ENCODE results near the gene KCNQ1.

The KCNQ1 gene

DNA sequence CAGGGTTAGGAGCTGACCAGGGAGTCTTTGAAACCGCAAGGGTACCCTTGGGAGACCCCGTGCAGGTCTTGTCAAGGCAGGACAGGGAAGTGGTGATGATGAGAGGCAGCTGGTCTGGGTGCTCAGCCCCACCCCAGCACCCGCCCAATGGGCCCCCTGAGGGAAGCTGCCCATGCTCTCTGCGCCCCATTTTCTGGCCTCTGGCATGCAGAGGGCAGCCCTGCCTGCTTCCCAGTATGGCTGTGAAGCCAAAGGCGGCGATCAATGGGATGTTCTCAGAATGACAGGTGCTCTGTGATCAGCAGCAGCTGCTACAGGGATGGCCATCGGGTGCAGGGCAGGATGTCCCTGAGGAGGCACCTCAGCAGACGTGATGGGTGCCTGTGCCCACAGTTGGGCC, 386.1 kb downstream of the KCNQ1 start:
- H3K27me3 ChIP-seq (replicated peaks; ENCODE audit: control insufficient read depth, insufficient read depth, low read length, poor library complexity, severe bottlenecking): no peaks in the 10 kb centered on the region
- no peaks in the 10 kb centered on the region for H3K9me3 ChIP-seq (ENCODE audit: control insufficient read depth, low read length)
- H3K36me3 ChIP-seq (ENCODE audit: control insufficient read depth, insufficient read depth, low read length): no peaks in the 10 kb centered on the region
- H3K4me1 ChIP-seq (ENCODE audit: control insufficient read depth, insufficient read depth, low read length, poor library complexity, severe bottlenecking): no peaks in the 10 kb centered on the region
- no peak for DNase-seq
- H3K4me3 ChIP-seq (ENCODE audit: insufficient read depth, low read depth, low read length, poor library complexity, severe bottlenecking): no peak overlapping the region
- no peak overlapping the region for H3K27ac ChIP-seq (ENCODE audit: insufficient read depth, low read length, poor library complexity, severe bottlenecking)

DNA sequence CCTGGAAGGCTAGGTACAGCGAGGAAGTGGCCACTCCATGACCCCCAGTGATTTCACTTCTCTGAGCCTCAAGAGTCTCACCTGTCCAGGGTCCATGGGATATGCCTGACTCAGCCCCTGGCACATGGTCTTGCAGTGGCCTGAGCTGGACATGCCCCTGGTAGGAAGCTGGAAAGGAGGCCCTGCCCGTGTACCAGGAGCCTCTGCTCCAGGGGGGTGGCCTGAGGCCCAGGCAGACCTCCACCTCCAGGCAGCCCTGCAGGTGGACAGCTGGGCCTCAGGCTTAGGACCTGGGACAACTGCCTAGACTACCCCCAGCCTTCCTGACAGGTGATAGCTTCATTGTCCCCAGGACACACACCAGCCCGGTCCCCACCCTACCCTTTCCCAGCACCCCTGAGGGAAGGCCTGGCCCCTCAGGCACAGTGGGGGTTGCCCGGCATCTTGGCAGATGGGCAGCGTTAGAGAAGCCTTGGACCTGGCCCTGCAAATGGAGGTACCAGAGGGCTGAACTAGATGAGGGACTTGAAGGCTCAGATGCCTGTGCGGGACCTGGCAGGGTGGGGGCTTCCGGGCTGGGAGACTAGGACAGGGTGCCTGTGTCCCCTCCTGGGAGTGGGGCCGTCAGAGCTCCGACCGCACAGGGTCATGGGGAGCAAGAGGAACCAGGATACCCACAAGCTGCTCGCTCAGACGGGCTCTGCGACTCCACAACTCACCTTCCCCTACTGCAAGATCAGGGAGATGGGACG, 387.1 kb downstream of the KCNQ1 start:
- H3K36me3 ChIP-seq (ENCODE audit: control insufficient read depth, insufficient read depth, low read length): no peaks in the 10 kb centered on the region
- no peaks in the 10 kb centered on the region for H3K4me1 ChIP-seq (ENCODE audit: control insufficient read depth, insufficient read depth, low read length, poor library complexity, severe bottlenecking)
- H3K27ac ChIP-seq (ENCODE audit: insufficient read depth, low read length, poor library complexity, severe bottlenecking): no peak overlapping the region
- no peak overlapping the region for H3K4me3 ChIP-seq (ENCODE audit: insufficient read depth, low read depth, low read length, poor library complexity, severe bottlenecking)
- H3K9me3 ChIP-seq (ENCODE audit: control insufficient read depth, low read length): no peaks in the 10 kb centered on the region
- no peak for DNase-seq
- no peaks in the 10 kb centered on the region for H3K27me3 ChIP-seq (replicated peaks; ENCODE audit: control insufficient read depth, insufficient read depth, low read length, poor library complexity, severe bottlenecking)

DNA sequence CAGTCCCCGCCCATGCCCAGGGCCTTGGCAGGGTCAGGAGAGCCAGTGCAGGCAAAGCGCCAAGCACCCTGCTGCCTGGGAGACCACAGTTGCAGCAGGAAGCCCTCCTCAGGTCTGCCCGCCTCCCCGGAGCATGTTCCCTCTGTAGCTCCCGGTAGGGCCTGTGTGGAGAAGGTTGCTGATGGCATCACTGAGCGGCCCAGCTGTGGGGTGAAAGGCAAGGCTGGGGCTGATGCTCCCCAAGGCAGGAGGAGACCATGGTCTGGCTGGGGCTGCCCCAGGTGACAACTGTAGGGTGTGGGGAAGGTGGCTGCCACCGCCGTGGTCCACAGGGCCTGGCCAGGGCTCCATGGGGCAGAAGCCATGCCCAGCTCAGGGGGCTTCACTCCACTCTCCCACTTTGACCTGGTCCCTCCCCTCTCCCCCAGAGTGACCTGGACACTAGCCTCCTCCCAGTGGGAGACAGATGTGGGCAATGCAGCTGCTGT, 387.8 kb downstream of the KCNQ1 start:
- Histone ChIP-seq H3K36me3 (ENCODE audit: control insufficient read depth, insufficient read depth, low read length) (no peaks in the 10 kb centered on the region), H3K4me3 (ENCODE audit: insufficient read depth, low read depth, low read length, poor library complexity, severe bottlenecking) (no peak overlapping the region), H3K9me3 (ENCODE audit: control insufficient read depth, low read length) (no peaks in the 10 kb centered on the region), H3K27me3 (replicated peaks; ENCODE audit: control insufficient read depth, insufficient read depth, low read length, poor library complexity, severe bottlenecking) (no peaks in the 10 kb centered on the region), H3K27ac (ENCODE audit: insufficient read depth, low read length, poor library complexity, severe bottlenecking) (no peak overlapping the region), H3K4me1 (ENCODE audit: control insufficient read depth, insufficient read depth, low read length, poor library complexity, severe bottlenecking) (no peaks in the 10 kb centered on the region)
- DNase-seq: no peak

DNA sequence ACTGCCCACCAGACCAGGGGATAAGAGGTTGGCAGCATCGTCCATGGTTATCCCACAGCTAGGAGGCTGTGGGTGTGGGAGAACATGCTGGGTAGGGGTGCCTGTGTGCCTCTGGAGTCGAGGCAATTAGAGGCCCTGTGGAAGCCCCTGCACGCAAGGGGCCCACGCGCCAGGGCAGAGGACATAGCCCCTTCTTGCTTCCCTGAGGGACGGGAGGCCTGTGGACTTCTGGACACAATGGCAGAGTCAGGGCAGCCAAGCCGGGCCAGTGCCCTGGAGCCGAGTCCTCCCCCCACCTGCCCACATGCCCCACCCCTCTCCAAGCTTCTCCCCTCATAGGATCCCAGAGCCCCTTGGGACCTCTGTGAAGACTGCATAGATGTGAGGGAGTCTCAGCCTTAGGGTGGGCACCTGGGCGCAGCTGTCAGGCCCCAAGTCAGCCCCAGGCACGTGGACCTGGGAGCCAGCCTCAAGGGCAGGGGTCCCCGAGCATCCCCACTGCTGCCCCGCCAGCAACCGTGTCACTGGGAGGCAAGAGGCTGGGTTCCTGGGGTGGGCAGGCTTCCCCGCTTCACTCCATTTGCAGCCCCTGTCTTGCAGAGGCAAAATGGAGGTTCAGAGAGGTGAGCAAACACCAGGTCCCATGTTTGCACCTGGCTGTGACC, 388.4 kb downstream of the KCNQ1 start:
- no peak overlapping the region for H3K27ac ChIP-seq (ENCODE audit: insufficient read depth, low read length, poor library complexity, severe bottlenecking)
- no peaks in the 10 kb centered on the region for H3K4me1 ChIP-seq (ENCODE audit: control insufficient read depth, insufficient read depth, low read length, poor library complexity, severe bottlenecking)
- no peak overlapping the region for H3K4me3 ChIP-seq (ENCODE audit: insufficient read depth, low read depth, low read length, poor library complexity, severe bottlenecking)
- H3K27me3 ChIP-seq (replicated peaks; ENCODE audit: control insufficient read depth, insufficient read depth, low read length, poor library complexity, severe bottlenecking): no peaks in the 10 kb centered on the region
- DNase-seq: no peak
- no peaks in the 10 kb centered on the region for H3K36me3 ChIP-seq (ENCODE audit: control insufficient read depth, insufficient read depth, low read length)
- H3K9me3 ChIP-seq (ENCODE audit: control insufficient read depth, low read length): no peaks in the 10 kb centered on the region

DNA sequence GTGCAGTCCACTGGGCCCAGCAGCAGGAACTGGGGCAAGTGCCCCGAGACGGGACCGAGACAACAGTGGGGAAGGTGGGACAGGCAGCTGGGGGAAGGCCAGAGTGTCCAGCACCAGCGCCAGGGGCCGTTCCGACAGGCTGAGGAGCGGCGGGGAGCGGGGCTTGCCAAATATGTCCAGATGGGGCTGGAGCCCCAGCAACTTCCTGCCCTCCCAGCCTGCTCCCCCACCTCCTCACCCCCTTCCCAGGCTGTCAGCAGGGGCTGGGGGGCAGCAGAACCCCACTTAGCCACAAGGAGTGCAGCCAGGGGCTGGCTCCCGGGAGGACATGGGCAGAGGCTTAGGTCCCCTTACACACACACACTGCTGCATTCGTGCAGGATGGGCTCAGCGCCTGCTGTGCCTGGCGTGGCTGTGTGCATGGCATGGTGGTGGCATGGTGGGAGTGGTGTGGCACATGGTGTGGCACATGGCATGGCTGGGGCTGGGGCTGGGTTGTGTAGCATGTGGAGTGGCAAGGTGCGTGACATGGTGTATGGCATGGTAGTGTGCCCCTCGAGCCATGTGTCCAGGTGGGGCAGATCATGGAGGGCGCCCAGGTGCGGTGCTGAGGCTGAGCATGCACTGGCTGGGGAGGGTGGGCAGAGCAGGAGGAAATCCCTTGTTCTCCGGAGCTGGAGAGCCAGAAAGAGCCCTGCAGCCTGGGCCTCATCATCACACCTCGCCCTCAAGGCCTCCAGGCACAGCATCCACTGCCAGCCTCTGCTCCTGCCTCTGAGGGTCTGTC, 389.1 kb downstream of the KCNQ1 start:
- Histone ChIP-seq H3K4me1 (ENCODE audit: control insufficient read depth, insufficient read depth, low read length, poor library complexity, severe bottlenecking) (no peaks in the 10 kb centered on the region), H3K36me3 (ENCODE audit: control insufficient read depth, insufficient read depth, low read length) (no peaks in the 10 kb centered on the region), H3K9me3 (ENCODE audit: control insufficient read depth, low read length) (no peaks in the 10 kb centered on the region), H3K27ac (ENCODE audit: insufficient read depth, low read length, poor library complexity, severe bottlenecking) (no peak overlapping the region), H3K27me3 (replicated peaks; ENCODE audit: control insufficient read depth, insufficient read depth, low read length, poor library complexity, severe bottlenecking) (no peaks in the 10 kb centered on the region), H3K4me3 (ENCODE audit: insufficient read depth, low read depth, low read length, poor library complexity, severe bottlenecking) (no peak overlapping the region)
- DNase-seq: no peak

DNA sequence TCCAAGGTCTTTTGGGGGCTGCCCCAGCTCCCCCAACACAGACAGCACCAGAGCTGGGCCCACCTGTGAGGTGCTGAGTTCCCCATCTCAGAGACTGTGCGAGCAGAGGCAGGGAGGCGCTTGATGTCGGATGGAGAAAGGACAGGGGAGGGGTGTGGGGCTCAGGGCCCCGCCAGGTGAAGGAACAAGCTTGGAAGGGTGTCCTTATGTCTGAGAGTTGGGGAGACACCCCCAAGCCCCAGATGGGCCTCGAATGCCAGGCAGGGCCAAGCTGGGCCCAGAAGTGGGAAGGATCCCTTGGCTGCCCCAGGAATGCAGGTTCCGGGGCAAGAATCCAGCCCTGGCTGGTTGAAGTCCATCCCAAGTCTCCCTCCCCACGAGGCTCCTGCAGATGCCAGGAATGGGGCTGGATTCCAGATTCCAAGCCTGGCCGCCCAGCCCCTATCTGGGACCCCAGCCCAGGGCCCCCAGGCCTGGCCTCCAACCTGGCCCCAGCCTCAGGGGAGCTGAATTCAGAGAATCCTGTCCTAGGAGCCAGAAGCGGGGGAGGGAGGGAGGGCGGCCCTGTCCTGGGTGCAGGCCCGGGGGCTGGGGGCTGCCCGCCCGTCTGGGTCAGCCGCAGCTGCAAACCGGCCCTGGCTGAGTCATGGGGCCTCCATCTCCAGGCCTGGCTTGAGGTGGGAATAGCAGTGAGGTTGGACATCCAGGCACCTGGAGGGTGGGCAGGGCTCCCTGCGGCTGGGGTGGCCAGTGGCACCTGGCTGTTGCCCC, 389.9 kb downstream of the KCNQ1 start:
- Histone ChIP-seq H3K9me3 (ENCODE audit: control insufficient read depth, low read length) (no peaks in the 10 kb centered on the region), H3K27ac (ENCODE audit: insufficient read depth, low read length, poor library complexity, severe bottlenecking) (no peak overlapping the region), H3K27me3 (replicated peaks; ENCODE audit: control insufficient read depth, insufficient read depth, low read length, poor library complexity, severe bottlenecking) (no peaks in the 10 kb centered on the region), H3K4me3 (ENCODE audit: insufficient read depth, low read depth, low read length, poor library complexity, severe bottlenecking) (no peak overlapping the region), H3K36me3 (ENCODE audit: control insufficient read depth, insufficient read depth, low read length) (no peaks in the 10 kb centered on the region), H3K4me1 (ENCODE audit: control insufficient read depth, insufficient read depth, low read length, poor library complexity, severe bottlenecking) (no peaks in the 10 kb centered on the region)
- no peak for DNase-seq

DNA sequence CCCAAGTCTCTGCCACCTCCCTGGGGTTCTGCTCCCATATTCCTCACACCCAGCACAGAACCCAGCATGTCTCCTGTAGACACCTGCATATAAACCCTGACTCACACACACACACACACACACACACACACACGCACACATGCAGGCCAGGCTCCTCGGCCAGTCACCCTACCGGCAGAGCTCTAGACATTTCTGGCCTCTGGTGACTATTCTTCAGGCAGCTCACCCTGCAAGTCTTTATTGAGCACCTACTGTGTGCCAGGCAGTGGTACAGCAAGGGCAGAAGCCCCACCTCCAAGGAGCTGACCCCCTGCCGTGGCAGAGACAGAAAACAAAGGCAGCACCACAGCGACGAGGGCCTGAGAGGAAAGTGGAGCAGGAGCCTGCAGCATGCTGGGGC, 390.5 kb downstream of the KCNQ1 start:
- no peaks in the 10 kb centered on the region for H3K4me1 ChIP-seq (ENCODE audit: control insufficient read depth, insufficient read depth, low read length, poor library complexity, severe bottlenecking)
- H3K27me3 ChIP-seq (replicated peaks; ENCODE audit: control insufficient read depth, insufficient read depth, low read length, poor library complexity, severe bottlenecking): no peaks in the 10 kb centered on the region
- H3K27ac ChIP-seq (ENCODE audit: insufficient read depth, low read length, poor library complexity, severe bottlenecking): no peak overlapping the region
- H3K4me3 ChIP-seq (ENCODE audit: insufficient read depth, low read depth, low read length, poor library complexity, severe bottlenecking): no peak overlapping the region
- no peak for DNase-seq
- H3K36me3 ChIP-seq (ENCODE audit: control insufficient read depth, insufficient read depth, low read length): no peaks in the 10 kb centered on the region
- no peaks in the 10 kb centered on the region for H3K9me3 ChIP-seq (ENCODE audit: control insufficient read depth, low read length)

DNA sequence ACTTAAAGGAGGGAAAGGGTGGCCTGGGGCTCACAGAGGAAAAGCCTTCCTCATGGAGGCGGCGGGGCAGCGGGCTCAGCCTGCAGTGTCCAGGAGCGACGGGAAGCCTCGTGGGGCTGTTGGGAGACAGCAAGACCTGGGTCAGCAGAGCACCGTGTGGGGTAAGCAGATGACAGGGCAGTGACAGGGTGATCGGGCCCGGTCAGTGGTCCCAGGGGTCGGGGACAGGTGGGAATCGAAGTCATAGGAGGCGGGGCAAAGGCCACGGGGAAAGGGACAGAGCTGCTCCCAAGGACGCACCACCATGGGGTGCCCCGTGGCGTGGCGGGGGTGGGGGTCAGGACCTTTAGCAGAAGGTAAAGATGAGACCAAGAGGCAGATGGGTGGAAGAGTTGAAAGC, 390.9 kb downstream of the KCNQ1 start:
- Histone ChIP-seq H3K27me3 (replicated peaks; ENCODE audit: control insufficient read depth, insufficient read depth, low read length, poor library complexity, severe bottlenecking) (no peaks in the 10 kb centered on the region), H3K27ac (ENCODE audit: insufficient read depth, low read length, poor library complexity, severe bottlenecking) (no peak overlapping the region)

DNA sequence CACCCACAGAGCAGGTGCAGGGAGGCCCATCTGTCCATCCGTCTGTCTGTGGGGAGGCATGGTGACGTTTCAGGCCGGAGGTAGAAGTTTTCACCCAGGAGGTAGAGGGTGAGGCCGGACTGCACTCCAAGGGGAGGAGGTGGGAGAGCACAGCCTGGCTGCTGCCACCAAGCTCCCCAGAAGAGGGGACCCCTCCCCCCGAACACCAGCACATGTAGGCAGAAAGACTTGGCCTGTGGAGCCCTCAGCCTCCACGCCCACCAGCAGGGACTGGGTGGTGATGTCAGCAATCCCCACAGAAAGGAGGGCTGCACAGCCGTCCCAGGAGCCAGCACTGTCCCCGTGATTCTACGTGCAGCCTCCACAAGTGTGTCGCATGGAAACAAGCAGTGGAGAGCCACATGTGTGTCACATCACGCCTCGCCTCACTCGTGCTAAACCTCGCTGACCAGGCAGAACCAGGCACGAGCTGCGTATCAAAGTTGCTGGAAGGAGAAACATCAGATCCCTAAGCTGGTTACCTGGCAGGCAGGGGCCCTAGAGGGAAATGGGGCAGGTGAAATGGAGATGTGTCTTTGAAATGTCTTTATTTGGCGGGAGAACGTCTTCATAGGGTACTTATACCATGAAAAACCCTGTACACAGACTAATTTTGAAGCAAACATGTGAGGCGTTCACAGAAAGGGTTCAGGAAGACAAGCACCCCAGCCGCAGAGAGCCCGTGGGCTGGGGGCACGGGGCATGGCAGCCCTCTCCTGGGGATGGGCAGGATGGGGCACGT, 391.7 kb downstream of the KCNQ1 start:
- Histone ChIP-seq H3K4me1 (ENCODE audit: control insufficient read depth, insufficient read depth, low read length, poor library complexity, severe bottlenecking) (no peaks in the 10 kb centered on the region), H3K9me3 (ENCODE audit: control insufficient read depth, low read length) (no peaks in the 10 kb centered on the region), H3K27me3 (replicated peaks; ENCODE audit: control insufficient read depth, insufficient read depth, low read length, poor library complexity, severe bottlenecking) (no peaks in the 10 kb centered on the region), H3K27ac (ENCODE audit: insufficient read depth, low read length, poor library complexity, severe bottlenecking) (no peak overlapping the region), H3K4me3 (ENCODE audit: insufficient read depth, low read depth, low read length, poor library complexity, severe bottlenecking) (no peak overlapping the region), H3K36me3 (ENCODE audit: control insufficient read depth, insufficient read depth, low read length) (no peaks in the 10 kb centered on the region)
- DNase-seq: no peak

More for the DNA sequence above, 390.9 kb downstream of the KCNQ1 start:
- Histone ChIP-seq H3K9me3 (ENCODE audit: control insufficient read depth, low read length) (no peaks in the 10 kb centered on the region), H3K36me3 (ENCODE audit: control insufficient read depth, insufficient read depth, low read length) (no peaks in the 10 kb centered on the region), H3K4me3 (ENCODE audit: insufficient read depth, low read depth, low read length, poor library complexity, severe bottlenecking) (no peak overlapping the region), H3K4me1 (ENCODE audit: control insufficient read depth, insufficient read depth, low read length, poor library complexity, severe bottlenecking) (no peaks in the 10 kb centered on the region)
- no peak for DNase-seq
